ENCODE results near the gene GRAMD1A.

- no peak for TF ChIP-seq GATA3 (IDR thresholded peaks at IDR 0.05; ENCODE audit: low read depth, low read length)
- no peak for TF ChIP-seq GATA2 (IDR thresholded peaks at IDR 0.05; ENCODE audit: low read depth, low read length)
Observed at GRCh38 chr19:35017507-35017906, 17.4 kb downstream of the GRAMD1A start.

Measured in SH-SY5Y (cell line).